T-helper 2 cell (primary cell): ENCODE results near the gene MYO15B.
A peak's percentile ranks its signal among the peaks of the same experiment; 100 is the strongest.
"Not testable (repeated sequence)": the region's sequence is repeated elsewhere in the genome, so short reads cannot be mapped to it uniquely, and the experiment has no call there.

Experiments used
- DNase-seq, 5 experiments: peaks; one replicate each; pipeline versions ENCODE4 v3.0.0 to v3.0.0-alpha.2; 2012 to 2022

Gene MYO15B

GRCh38 chr17:75576661-75577060, 10.9 kb upstream of the MYO15B start:
- DNase-seq: no peak

GRCh38 chr17:75581121-75581725, 6.4 kb upstream of the MYO15B start:
- peak in 3 of 5 experiments; percentile 25 to 48 (median 28) for DNase-seq

- not testable (repeated sequence) for DNase-seq
Observed at GRCh38 chr17:75583197-75583596, 4.4 kb upstream of the MYO15B start.

- DNase-seq: no peak
Observed at GRCh38 chr17:75584849-75585175, 2.8 kb upstream of the MYO15B start.

GRCh38 chr17:75588596-75589011, 1.0 kb downstream of the MYO15B start:
- DNase-seq: peak in 1 of 5 experiments; percentile 10

GRCh38 chr17:75589012-75589918, 1.7 kb downstream of the MYO15B start:
- DNase-seq: peak; percentile 81 to 95 (median 92)

- no peak for DNase-seq
Observed at GRCh38 chr17:75589919-75590303, 2.3 kb downstream of the MYO15B start.

GRCh38 chr17:75590314-75590761, 2.7 kb downstream of the MYO15B start:
- peak in 1 of 5 experiments; percentile 30 for DNase-seq

- DNase-seq: no peak
Observed at GRCh38 chr17:75590849-75591721, 3.5 kb downstream of the MYO15B start.

GRCh38 chr17:75591722-75592302, 4.2 kb downstream of the MYO15B start:
- DNase-seq: no peak

- no peak for DNase-seq
Observed at GRCh38 chr17:75592348-75593020, 4.9 kb downstream of the MYO15B start.

- DNase-seq: not testable (repeated sequence)
Observed at GRCh38 chr17:75593430-75593829, 5.8 kb downstream of the MYO15B start.

- no peak for DNase-seq
Observed at GRCh38 chr17:75594499-75595283, 7.1 kb downstream of the MYO15B start.

GRCh38 chr17:75595284-75595919, 7.8 kb downstream of the MYO15B start:
- no peak for DNase-seq

GRCh38 chr17:75595920-75596313, 8.3 kb downstream of the MYO15B start:
- DNase-seq: no peak

GRCh38 chr17:75596320-75597087, 8.9 kb downstream of the MYO15B start:
- no peak for DNase-seq

GRCh38 chr17:75601057-75601987, 13.7 kb downstream of the MYO15B start:
- DNase-seq: peak in 4 of 5 experiments; percentile 31 to 56 (median 47)

- no peak for DNase-seq
Observed at GRCh38 chr17:75602644-75603043, 15.0 kb downstream of the MYO15B start.

- no peak for DNase-seq
Observed at GRCh38 chr17:75603123-75603522, 15.5 kb downstream of the MYO15B start.
